HG03039 (cell line): ENCODE data around the gene SMPD3.

Experiments
- ATAC-seq: cut with Tn5 transposase; IDR thresholded peaks from one replicate; pipeline ENCODE4 v1.9.1; 2021; ENCODE audit warnings: mild to moderate bottlenecking, moderate library complexity; ENCODE audit not compliant: unreplicated experiment

Gene SMPD3

DNA sequence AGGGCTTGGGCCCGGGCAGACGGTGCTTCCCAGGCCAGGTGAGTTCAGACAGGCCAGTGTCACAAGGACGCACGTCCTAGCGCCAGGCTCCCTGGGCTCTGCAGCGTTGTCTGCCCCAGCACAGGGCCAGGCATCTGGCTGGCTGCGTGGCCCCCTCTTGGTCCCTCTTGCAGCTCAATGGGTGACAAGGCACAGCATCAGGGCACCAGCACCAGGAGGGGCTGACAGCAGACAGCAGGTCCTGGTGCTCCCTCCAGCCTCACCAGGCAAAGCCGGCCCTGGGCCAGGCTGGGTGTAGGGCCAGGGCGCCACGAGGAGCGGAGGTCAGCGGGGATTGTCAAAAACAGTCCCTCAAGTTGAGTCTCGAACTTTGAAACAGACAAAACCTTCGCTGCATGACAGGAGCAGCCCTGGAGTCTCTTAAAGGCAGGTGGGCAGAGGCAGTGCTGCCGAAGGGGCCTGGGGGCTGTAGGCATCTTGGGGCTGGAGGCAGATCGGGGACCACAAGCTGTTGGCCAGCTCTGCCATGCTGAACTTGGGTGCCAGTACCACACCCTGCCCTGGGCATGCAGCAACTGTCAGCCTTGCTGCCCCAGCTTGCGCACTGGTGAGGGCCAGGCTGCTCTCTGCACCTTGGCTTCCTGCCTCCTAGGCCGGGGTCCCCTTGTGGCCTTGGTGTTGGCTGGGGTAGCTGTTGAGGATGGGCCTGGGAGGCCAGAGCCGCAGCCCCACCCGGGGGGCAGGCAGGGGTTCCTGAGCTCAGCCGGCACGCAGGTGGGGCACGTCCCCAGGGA is 88.7 kb downstream of the SMPD3 start:
- ATAC-seq = no peak

DNA sequence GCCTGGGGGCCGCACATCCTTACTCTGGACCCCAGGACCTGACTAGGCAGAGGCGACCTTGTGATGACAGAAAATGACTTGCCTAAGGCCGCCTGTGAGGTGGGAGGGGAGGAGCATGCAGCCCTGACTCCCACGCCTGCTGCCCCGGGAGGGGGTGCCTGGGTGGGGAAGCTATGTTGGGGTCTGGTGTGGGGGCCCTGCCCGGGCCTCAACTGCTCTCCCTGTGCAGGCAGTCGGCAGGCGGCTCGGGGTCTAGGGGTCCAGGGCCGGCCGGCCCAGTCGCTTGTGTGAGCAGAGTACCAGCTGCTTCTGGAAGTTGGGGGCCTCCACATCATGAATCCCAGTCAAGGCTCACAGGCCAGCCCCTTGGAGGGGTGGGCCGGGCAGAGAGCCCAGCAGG is 89.4 kb downstream of the SMPD3 start:
- no peak for ATAC-seq

DNA sequence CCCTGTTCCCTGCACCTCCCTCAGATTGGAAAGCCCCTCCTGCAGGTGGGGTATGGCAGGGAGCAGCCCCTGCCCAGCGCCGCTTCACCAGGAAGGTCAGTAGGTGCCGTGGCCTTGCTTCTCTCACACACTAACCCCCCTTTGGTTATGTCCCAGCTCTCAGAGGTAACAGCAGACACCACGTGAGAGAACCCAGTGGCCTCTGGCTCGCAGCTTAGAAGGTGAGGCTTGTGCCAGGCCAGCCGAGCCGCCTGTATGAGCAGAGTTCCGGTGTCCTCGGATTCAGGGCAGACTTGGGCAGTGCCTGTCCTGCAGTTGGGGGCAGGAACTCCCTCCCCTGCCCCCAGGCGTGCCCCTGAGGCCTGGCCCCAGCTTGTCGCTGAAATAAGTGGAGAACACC is 90.4 kb downstream of the SMPD3 start:
- ATAC-seq = no peak

DNA sequence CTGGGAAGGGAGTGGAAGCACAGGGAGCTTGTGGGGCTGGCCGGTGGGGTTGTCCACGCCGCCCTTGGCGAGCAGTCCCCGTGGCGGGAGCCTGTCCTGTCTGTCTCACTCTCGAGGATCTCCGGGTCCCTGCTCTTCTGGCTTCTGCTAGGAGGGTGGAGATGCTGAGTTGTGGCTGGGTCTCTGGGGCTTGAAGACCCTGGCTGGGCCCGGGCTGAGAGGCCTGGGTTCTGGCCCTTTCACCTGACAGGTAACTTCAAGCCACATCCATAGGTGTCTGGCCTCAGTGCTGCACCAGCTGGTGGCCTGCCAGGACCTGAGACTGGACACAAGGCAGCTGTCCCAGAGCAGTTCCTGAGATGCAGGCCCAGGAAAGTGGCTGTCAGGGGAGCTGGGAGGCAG is 90.8 kb downstream of the SMPD3 start:
- ATAC-seq = no peak

DNA sequence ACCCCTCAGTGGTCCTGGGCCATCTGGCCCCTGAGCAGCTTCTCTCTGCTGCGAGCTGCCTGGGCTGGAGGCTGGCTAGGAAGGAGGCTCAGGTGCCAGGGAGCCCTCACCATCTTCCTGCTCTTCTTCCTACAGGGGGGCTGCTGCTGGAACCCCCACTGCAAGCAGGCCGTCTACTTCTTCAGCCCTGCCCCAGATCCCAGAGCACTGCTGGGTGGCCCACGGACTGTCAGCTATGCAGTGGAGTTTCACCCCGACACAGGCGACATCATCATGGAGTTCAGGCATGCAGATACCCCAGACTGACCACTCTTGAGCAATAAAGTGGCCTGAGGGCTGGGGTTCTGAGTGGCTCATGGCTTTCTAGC is 91.4 kb downstream of the SMPD3 start:
- no peak for ATAC-seq

DNA sequence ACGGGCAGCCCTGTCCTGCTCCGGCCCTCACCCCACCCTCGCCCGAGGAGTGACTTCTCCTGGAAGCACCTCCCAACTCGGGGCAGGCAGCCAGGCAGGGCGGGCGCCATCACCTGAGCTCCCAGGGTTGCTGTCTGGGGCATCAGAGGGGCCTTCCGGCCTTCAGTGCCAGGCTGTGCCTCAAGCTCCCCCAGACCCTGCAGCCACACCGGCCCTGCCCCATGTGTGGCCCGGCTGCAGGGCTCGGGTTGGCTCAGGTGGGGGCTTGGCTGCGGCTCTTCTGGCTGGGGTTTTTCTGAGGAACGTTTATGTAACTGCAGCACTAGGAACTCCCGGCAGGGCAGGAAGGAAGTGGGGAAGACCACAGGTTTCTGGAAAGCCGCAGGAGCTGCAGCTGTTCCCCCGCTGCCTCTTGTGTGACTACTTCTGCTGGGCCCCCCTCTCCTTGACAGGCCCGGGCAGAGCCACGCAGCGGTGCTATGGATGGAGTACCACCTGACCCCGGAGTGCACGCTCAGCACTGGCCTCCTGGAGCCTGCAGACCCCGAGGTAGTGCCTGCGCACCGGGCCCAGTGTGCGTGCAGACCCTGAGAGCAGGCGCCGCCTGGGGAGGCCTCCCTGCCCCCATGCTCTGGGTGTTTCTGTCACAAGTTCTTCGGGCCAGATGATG is 91.9 kb downstream of the SMPD3 start:
- ATAC-seq = peak; percentile 69

DNA sequence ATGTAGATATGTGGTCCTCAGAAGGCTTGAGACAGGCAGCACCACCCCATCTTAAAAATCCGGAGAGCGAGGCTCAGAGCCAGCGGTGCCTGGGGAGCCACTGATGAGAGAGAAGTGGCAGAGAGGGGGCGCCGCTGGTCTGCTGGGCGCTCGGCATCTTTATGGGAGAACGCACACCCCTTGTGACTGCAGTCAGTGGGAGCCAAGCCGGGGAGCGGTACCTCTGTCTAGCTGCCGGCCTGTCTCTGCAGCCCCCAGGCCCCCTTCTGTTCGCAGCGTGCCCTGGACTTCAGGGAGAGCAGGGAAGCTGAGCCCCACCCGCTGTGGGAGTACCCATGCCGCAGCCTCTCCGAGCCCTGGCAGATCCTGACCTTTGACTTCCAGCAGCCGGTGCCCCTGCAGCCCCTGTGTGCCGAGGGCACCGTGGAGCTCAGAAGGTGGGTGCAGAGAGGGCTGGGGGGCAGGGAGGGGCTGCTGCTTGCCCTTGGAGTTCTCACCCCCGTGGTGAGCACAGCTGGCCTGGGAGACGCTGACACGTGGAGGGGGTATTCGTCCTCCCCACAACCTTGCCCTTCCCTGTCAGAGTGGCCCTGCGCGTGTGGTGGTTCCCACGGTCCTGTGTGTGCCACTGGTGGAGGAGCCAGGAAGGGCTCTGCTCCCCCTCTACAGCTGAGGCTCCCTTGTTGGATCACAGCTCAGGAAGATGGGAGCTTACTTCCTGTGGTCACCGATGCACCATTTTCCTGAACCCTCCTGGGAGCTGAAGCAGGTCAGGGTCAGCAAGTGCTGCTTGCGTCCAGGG is 92.7 kb downstream of the SMPD3 start:
- no peak for ATAC-seq

DNA sequence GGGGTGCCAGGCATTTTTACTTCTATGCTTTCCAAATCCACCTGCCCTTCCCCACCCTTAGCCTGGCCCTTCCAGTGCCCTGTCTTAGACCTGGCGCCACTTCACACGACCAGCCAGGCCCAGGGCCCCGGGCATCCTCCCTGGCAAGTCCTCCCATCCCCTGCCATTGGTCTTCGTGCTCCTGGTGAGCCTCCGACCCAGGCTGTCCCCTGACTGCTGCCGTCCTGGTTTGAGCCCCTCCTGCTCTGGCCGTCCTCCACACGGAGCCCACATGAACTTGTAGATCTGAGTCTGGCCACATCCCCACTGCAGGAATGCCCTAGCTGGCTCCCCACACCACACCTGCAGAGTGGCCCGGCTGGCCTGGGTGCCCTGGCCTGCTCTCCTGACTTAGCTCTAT is 93.5 kb downstream of the SMPD3 start:
- ATAC-seq = no peak

DNA sequence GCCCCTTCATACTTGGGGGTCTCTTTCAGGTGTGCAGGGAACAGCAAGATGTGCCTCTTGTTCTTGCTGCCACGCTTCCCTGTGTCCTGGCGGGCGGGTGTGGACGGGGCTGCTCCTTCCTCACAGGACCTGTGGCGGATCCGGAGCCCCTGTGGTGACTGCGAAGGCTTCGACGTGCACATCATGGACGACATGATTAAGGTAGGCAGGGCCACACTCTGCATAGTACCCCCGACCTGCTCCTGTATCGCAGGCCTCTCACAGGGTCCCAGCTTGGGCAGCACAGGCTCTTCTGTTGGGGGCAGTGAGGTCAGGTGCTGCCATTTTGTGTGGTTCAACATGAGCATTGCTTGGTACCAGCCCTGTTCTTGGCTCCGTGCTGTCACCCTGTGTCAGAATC is 94.9 kb downstream of the SMPD3 start:
- no peak for ATAC-seq

DNA sequence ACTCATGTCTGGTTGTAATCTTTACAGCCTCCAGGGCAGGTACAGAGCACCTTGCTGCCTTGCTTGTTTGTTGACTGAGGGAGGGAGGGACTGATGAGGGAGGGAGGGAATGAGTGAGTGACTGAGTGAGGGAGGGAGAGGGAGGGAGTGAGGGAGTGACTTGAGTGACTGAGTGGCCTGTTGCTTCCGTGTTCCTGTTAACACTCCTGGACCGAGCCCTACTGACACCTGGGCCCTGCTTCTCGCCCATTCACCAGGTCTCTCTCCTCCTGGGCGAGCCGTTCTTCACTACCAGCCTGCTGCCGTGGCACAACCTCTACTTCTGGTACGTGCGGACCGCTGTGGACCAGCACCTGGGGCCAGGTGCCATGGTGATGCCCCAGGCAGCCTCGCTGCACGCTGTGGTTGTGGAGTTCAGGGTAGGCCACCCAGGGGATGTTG is 96.3 kb downstream of the SMPD3 start:
- no peak for ATAC-seq

DNA sequence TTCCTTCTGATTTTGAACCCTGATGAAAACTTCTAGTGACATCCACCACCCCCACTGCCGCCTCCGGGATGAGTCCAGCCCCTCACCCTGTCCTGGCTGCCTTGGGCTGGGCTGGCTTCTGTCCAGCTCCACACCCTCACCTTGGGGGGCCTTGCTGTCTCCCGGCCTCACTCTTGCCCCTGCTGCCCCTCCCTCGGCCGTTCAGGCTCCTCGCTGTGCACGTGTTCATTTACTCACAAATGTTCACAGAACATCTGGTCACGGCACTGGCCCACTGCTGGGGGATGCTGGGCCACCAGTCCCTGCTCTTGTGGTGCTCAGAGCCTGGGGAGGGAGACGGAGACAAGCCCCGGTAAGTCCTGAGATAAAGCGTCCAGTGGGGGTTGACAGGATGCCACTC is 96.8 kb downstream of the SMPD3 start:
- ATAC-seq = no peak

DNA sequence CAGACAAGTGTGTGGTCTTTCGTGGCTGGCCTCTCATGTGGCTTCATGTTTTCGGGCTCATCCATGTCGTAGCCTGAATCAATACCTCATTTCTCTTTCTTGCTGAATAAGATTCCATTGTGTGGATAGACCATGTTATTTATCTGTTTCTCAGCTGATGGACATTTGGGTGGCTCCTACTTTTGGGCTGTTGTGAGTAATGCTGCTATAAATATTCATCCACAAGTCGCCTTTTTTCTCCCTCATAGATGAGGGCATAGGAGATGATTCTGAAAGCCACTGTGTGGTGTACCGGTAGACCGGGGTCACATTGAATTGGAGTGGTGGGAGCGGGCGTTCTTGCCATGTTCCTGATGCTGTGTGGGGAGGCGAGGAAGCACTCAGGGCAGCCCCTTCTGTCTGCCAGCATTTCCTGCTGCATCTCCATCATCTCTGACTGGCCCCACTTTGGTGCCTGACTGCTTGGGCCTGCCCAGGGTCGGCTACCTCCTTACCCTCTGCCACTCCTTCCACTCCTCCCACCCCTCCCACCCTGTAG is 97.4 kb downstream of the SMPD3 start:
- ATAC-seq = no peak

DNA sequence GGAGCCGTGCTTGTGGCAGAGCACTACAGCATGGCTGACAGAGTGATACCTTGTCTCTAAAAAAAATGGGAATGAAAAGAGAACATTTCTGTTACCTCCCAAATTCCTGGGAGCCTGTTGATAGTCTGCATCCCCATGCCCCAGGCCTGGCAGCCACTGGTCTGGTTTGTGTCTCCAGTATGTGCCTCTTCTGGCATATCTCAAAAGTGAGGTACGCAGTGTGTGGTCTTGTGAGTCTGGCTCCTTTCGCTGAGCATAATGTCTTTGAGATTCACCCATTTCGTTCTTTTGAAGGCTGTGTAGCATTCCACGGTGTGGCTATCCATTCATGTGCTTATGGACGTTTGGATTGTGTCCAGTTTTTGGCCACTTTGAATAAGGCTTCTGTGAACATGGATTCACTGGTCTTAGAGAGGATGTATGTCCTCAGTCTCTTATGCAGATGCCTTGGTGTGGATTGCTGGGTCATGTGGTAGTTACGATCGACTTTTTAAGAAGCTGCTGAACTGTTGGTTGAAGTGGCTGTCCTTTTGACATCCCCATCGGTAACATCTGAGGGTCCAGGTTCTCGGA is 98.4 kb downstream of the SMPD3 start:
- ATAC-seq = no peak

DNA sequence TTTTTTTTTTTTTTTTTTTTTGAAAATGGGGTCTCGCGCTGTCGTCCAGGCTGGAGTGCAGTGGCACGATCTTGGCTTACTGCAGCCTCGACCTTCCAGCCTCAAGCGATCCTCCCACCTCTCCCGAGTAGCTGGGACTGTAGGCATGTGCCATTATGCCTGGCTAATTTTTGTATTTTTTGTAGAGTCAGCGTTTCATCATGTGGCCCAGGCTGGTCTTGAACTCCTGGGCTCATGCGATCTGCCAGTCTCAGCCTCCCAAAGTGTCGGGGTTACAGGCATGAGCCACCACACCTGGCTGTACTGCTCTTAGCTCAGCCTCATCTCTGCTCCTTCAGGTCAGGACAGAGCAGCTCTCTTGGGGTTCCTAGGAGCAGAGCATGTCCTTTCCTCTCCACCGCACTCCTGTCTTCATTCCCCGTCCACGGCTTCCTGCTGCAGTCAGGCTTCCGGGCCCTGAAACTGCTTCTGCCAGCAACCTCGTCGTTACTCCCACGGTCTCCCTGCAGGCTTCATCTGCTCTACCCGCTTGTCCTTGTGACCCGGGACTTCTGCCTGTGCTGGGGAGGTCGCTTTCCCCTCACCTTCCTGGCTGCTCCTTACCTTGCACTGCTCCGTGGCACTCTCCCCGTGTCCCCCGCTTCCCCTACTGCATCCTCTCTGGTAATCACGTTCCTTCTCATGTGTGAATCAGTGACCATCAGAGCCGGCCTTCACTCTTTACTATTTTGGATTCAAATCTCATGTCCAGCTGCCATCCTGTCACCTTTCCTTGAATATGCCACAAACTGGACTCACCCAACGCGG is 99.5 kb downstream of the SMPD3 start:
- no peak for ATAC-seq

DNA sequence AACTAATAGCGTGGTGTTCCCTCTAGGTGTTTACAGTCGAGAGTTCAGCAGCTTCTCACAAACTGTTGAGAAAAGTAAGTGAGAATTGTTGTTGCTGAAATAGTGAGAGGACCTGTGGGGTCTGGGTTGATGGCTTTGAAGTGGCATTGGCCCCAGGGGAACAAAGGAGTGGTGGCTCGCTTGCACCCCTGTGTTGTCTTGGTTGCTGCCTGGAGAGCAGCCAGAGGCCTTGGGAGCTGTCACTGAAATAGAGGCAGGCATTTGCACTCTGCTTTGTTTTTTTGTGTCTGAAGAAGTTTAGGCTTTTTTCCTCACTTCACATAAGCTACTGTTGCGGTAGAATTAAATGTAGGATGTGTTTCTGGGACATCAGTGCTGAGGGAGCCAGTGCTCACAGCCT is 100.7 kb downstream of the SMPD3 start:
- ATAC-seq = no peak

DNA sequence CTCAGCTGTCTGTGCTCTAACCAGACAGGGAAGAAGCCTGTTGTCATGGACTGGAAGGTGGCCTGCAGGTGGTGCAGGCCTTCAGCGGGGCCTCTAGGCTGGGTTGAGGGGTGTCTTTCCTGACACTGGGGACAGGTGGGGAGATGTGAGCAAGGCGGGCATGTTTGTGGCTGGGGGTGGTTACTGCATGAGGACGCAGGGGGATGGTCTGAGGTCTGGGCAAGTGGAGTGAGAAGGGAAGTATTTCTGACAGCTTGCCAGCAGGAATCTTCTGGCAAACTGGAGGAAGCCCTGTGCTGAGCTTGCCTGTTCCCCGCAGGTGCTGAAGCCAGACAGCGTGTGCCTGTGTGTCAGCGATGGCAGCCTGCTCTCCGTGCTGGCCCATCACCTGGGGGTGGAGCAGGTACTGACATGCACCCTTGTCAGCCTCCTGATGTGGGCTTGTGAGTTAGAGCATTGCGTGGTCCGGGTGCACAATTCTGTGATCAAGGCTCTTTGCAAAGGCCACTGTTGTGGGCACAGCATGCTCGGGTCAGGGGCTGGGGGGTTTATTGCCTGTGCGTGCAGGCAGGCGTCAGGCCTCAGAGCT is 101.3 kb downstream of the SMPD3 start:
- ATAC-seq = no peak

DNA sequence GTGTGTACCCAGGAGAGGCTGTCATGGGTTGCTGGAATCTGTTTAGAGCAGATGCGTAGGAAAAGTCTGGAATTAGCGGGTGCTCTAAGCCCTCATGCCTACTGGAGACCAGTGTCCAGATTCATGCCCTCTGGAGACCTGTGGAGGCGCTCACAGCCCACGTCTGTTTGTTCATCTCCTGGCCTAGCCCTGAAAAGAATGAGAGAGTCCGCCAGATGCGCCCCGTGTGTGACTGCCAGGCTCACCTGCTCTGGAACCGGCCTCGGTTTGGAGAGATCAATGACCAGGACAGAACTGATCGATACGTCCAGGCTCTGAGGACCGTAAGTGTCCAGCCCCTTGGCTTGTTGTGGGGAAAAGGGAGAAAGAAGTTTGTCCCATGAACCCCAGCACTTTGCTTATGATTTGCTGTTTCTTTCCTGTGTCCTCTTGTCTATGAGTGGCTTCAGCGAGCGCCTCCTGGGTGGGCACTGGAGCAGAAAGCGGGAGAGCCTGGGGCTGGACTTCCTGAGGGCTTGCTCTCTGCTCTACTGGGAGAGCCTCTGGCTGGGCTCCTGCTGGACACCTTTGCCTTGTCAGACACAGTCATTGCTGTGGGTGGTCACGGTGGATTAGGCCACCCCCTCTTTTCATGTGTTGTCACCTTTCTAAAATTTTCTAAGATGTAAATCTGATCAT is 102.2 kb downstream of the SMPD3 start:
- no peak for ATAC-seq

DNA sequence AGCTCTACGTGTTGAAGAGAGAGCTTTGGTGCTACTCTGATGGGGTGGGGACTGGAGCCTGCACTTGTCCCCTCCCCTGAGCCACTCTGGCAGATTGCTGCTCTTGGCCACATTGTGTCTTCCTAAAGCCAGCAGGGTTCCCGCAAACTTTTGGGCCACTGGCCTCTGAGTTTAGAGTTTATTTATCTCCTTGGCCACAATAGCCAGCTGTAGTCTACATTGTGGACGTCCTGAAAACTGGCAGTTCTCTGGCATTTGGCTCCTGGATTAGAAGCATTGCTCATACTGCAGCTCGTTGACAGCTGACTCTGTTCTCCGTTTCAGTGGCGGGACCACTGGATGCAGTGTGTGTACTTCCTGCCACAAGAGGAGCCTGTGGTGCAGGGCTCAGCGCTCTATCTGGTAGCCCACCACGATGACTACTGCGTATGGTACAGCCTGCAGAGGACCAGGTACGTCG is 102.9 kb downstream of the SMPD3 start:
- ATAC-seq = no peak

DNA sequence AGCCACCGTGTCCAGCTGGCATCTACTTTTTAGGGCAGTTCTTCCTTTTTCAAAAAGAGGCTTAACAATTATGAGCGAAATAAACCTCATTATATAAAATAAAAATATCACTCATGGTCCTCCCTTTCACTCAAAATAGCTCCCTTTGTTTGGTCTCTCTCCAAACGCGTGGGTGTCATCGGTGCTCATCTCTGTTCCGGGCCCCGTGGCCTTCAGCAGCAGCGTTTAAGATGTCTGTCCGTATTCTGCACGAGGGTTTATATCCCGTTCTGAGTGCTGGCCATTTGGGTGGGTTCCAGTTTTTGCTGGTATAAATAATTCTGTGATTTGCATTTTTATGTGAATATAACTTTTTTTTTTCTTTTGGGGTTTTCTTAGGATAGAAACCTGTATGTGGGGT is 104.1 kb downstream of the SMPD3 start:
- ATAC-seq = no peak
